AG04449 (cell line): Measurements from ENCODE around the gene CSAD.
A peak's percentile ranks its signal among the peaks of the same experiment; 100 is the strongest.

Experiments
- CTCF ChIA-PET: fragments of 350-600 bp; formaldehyde crosslinking; extraction: SDS; loops from one replicate; lab custom pipeline; 2021; ENCODE audit warnings: antibody characterized with exemption; lab: Yijun Ruan, JAX
- POLR2A ChIA-PET: fragments of 400-600, 350-600 bp; formaldehyde crosslinking; extraction: SDS; loops from one replicate; lab custom pipeline; 2020; ENCODE audit warnings: antibody characterized with exemption, inconsistent platforms; lab: Yijun Ruan, JAX
- DNase-seq: peaks from one replicate; pipeline ENCODE4 v3.0.0-alpha.2; 2010; ENCODE audit warnings: low read depth, low spot score
- H3K4me3 ChIP-seq: 2 replicates; pipeline ENCODE4 v1.5.1; 2011; ENCODE audit warnings: low read depth, mild to moderate bottlenecking, control low read depth, low read length
- TF ChIP-seq, protein P1 (sequence below): IDR thresholded peaks from one replicate; pipeline ENCODE4 v1.5.1; 2011; ENCODE audit warnings: mild to moderate bottlenecking, moderate library complexity, low read length, control low read depth, inconsistent platforms; ENCODE audit not compliant: insufficient read depth; ENCODE audit errors: missing control alignments

CSAD gene

GRCh38 chr12:53160000-53160399, 20.7 kb downstream of the CSAD start:
- no peak overlapping the region for H3K4me3 ChIP-seq
- POLR2A ChIA-PET: interaction anchor here (2.1 kb wide), 1 partner anchor 21 kb away, joined by 8 read pairs; the partner anchor contains the start of genes CSAD and ZNF740
- CTCF ChIA-PET: interaction anchor here (0.6 to 6.0 kb wide), 51 partner anchors 8 to 188 kb away, joined by 3 to 148 read pairs (median 6); partner anchors contain the start of genes AAAS, CSAD, ESPL1 and ITGB7
- no peak for DNase-seq
- TF ChIP-seq, protein P1, sequence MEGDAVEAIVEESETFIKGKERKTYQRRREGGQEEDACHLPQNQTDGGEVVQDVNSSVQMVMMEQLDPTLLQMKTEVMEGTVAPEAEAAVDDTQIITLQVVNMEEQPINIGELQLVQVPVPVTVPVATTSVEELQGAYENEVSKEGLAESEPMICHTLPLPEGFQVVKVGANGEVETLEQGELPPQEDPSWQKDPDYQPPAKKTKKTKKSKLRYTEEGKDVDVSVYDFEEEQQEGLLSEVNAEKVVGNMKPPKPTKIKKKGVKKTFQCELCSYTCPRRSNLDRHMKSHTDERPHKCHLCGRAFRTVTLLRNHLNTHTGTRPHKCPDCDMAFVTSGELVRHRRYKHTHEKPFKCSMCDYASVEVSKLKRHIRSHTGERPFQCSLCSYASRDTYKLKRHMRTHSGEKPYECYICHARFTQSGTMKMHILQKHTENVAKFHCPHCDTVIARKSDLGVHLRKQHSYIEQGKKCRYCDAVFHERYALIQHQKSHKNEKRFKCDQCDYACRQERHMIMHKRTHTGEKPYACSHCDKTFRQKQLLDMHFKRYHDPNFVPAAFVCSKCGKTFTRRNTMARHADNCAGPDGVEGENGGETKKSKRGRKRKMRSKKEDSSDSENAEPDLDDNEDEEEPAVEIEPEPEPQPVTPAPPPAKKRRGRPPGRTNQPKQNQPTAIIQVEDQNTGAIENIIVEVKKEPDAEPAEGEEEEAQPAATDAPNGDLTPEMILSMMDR: no peak

DNA sequence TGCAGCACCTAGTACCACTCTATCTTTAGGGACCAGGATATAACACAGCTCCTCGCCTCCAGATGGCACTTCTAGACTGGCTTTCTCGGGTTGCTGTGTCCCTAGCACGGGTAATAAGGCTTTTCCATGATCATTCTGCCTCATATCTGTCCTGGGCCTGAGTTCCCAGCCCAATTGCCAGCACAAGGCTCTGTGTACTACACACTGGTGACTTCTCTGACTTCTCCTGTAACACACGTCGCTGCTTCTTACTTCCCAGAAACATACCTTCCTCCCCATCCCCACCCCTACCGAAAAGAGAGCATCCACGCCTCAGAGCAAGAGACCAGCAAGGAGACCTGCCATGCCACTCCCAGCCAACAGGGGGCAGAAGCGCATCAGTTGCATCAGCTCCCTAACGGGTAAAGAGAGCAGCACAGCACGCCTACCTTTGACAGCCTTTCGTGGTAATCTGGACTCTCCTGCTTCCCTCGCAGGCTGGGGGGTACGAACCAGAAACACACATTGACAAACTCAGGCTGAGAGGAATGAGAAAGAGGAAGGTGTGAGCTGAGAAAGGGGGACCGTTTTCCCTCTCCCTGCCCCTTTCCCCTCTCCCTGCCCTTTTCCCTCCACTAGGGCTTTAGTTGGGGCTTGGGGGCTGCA, 21.4 kb downstream of the CSAD start:
- ChIA-PET POLR2A (interaction anchor here (0.7 to 2.1 kb wide), 2 partner anchors 22 to 136 kb away, joined by 3 to 8 read pairs; partner anchors contain the start of genes CSAD, PFDN5 and ZNF740), CTCF (interaction anchor here (0.6 to 6.0 kb wide), 53 partner anchors 8 to 193 kb away, joined by 3 to 148 read pairs (median 6); partner anchors contain the start of genes AAAS, CSAD, ESPL1 and ITGB7)
- no peak overlapping the region for H3K4me3 ChIP-seq
- DNase-seq: no peak
- TF ChIP-seq, protein P1: peak; percentile 98

DNA sequence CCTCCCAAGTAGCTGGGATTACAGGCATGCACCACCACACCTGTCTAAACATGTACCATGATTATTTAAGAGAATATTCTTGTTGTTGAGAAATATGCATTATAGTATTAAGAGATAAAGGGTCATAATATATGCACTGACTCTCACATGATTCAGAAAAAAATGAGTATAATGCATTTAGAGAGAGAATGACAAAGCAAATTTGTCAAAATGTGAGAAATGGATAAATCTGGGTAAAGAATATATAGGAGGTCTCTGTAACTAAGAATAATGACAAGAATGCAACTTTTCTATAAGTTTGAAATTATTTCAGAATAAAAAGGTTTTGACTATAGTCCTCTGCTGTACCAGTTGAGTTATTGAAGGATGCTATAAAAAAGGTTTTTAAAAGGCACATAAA, 28.3 kb downstream of the CSAD start:
- POLR2A ChIA-PET: no interaction called here
- CTCF ChIA-PET: interaction anchor here (1.7 kb wide), 1 partner anchor 86 kb away, joined by 5 read pairs; no protein-coding TSS in a partner anchor
- no peak overlapping the region for H3K4me3 ChIP-seq
- TF ChIP-seq, protein P1: no peak
- DNase-seq: no peak

DNA sequence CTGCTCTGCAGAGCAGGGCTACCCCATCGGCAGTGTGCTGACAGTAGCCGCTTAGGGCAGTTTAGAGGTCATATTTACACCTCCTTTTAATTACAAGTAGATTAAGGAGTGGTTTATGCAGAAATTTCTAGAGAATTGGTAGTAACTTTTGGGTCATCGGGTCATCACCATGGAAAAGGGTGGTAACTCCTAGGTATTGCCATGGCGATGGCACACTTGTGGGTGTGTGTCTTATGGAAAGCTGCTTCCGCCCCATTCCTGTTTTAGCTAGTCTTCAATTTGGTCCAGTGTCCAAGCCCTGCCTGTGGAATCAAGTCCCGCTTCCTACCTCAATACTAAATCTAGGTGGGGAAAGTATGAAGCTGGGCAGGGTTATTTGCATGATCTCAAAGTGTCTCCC, 29.7 kb downstream of the CSAD start:
- TF ChIP-seq, protein P1: no peak
- ChIA-PET CTCF (interaction anchor here (0.8 to 1.7 kb wide), 3 partner anchors 9 to 85 kb away, joined by 3 to 16 read pairs (median 5); no protein-coding TSS in a partner anchor), POLR2A (no interaction called here)

GRCh38 chr12:53147653-53148052, 33.1 kb downstream of the CSAD start:
- POLR2A ChIA-PET: no interaction called here

More for the DNA sequence above, 29.7 kb downstream of the CSAD start:
- DNase-seq: no peak
- no peak overlapping the region for H3K4me3 ChIP-seq

DNA sequence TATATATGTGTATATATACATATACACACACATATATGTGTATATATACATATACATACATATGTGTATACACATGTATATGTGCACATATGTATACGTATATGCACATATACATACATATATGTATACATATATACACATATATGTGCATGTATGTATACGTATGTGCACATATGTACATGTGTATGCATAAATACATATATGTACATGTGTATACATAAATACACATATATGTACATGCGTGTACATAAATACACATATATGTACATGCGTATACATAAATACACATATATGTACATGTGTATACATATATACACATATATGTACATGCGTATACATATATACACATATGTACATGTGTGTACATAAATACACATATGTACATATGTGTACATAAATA, 33.5 kb downstream of the CSAD start:
- ChIA-PET POLR2A (no interaction called here), CTCF (interaction anchor here (2.8 kb wide), 1 partner anchor 13 kb away, joined by 17 read pairs; no protein-coding TSS in a partner anchor)
- TF ChIP-seq, protein P1: no peak
- no peak for DNase-seq
- no peak overlapping the region for H3K4me3 ChIP-seq

More at GRCh38 chr12:53147653-53148052, 33.1 kb downstream of the CSAD start:
- CTCF ChIA-PET: interaction anchor here (2.8 kb wide), 1 partner anchor 12 kb away, joined by 17 read pairs; no protein-coding TSS in a partner anchor
- TF ChIP-seq, protein P1: no peak
- DNase-seq: no peak
- no peak overlapping the region for H3K4me3 ChIP-seq
